GM18858 (cell line): Measurements from ENCODE around the gene UNC13D.
"Not testable (repeated sequence)": the region's sequence is repeated elsewhere in the genome, so short reads cannot be mapped to it uniquely, and the experiment has no call there.

Experiments
- ATAC-seq: cut with Tn5 transposase; IDR thresholded peaks from one replicate; pipeline ENCODE4 v1.9.1; 2021; ENCODE audit not compliant: unreplicated experiment

The UNC13D gene

DNA sequence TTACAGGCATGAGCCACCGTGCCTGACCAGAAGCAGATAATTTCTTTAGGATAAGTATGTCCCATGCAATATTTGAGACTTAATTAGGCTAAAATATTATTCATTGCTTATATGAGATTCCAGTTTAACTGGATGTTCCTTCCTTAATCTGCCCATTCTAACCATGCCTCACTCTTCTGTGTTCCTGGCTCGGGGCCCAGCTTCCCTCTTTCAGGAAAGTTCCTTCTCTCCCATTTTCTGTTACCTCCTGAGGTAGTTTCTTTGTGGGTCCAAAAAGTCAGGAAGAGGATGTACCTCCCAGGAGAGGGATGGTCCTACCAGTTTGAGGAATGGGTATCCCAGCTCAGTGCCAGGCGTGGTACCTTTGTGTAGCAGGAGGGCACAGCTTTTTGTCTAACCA is 36.3 kb downstream of the UNC13D start:
- no peak for ATAC-seq

DNA sequence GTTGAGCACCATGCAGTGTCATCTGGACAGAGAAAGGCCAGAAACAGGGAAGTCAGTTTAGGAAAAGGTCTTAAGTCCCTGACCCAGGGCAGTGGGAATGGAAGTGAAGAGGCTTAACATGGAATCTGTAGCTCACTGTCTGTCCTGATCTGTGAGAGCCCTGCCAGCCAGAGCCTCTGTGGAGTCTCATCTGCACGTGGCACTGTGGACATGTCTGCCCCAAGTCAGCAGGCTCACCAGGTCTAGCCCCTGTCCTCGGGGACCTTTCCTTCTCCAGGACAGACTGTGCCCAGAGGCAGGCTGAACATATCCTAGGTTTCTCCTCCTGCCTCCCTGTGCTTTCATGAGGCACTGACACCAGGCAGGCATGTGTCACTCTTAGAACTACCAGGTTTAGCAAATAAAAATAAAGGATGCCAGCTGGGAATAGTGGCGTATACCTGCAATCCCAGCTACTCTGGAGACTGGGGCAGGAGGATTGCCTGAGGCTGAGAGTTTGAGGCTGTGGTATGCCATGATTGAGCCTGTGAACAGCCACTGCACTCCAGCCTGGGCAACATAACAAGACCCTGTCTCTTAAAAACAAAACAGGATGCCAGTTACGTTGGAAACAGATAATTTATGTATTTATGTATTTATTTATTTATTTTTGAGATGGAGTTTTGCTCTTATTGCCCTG is 37.2 kb downstream of the UNC13D start:
- ATAC-seq: no peak

DNA sequence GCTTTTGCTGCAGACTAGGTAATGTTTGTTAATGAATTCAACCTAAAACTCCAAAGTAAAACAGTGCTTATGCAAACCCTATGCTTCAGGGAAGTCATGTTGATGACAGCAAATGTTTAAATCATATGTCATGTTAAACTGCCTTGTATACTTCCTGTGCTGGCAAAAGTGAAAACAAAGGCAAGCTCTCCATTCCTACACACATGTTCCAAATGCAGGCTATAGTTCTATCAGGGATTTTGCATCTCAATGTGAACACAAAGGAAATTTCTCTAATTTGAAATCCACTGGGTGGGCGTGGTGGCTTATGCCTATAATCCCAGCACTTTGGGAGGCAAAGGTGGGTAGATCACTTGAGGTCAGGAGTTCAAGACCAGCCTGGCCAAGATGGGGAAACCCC is 40.3 kb downstream of the UNC13D start:
- ATAC-seq: no peak

DNA sequence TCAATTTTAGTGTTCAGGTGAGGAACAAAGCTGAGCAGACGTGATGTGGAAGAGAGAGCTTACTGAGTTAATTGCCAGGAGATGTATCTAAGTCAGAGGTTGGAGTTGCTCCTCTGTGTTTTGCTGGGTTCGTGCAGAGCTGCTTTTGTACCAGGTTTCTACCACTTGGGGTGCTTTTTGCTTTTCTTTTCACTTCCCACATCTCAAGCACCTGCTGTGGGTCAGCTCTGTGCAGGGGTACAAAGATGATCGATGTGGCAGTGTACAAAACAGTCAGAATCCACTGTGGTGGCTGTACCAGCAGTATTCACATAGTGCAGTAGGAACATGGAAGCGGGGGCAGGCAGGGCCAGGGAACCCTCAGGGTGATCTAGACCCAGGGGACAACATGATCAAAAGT is 44.8 kb downstream of the UNC13D start:
- ATAC-seq: no peak

DNA sequence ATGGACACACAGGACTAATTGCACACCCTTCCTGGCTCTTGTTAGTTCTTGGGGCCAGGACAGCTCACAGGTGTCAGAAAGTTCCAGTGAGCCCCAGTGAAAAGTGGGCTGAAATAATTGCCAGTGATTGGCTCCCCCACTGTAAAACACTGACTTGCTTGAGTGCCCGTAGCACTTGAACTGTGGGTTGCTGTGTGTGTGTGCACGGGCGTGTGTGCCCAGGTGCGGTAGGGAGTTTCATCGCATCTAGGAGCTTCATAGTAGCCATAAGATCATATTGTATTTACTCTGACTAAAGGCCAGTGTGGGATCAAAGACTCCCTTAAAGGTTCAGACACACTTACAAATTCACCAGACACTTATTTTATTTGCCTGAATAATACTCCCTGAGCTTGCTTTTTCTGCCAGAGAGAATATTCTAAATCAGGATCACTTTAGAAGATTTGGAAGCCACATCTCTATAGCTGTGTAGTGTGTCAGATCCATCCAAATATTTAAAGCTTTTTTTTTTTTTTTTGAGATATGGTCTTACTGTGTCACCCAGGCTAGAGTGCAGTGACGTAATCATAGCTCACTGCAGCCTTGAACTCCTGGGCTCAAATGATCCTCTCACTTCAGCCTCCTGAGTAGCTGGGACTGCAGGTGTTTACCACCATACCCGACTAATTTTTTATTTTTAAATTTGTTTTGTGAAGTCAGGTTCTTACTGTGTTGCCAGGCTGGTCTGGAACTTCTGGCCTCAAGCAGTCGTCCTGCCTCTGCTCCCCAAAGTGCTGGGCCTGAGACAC is 48.2 kb downstream of the UNC13D start:
- no peak for ATAC-seq

DNA sequence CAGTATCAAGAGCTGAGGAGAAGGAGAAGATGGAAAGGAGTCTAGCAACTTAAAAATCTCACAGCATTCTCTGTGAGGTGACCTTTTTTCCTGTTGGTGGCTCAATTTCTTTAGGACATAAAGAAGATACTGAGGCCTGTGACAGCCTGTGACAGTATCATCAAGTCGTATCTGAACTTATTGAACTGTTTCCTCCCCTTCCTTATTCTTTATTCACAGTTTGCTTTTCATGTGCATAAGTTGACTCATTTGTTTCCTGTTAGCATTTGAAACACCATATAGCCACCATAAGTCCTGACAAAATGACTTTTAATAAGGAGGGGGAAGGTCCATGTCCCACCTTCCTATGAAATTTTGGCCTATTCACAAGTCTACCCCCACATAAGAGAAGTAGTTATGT is 50.7 kb downstream of the UNC13D start:
- no peak for ATAC-seq

DNA sequence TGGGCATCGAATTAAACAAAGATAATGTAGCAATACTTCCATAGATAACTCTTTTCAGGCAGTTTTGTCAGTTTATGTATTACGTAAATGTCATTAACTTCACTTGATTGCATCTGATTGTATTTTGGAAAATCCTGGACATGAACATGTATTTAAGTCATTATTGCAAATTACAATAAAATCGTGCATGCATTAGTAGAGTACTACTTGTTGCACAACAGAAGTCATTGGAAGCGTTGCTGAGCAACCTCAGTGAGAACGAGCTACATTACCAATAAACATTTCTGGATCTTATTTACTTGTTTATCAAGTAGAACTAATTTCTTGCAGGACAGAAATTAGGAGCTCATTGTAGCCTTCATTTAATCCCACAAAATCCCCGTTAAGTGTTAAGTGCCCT is 53.0 kb downstream of the UNC13D start:
- no peak for ATAC-seq

DNA sequence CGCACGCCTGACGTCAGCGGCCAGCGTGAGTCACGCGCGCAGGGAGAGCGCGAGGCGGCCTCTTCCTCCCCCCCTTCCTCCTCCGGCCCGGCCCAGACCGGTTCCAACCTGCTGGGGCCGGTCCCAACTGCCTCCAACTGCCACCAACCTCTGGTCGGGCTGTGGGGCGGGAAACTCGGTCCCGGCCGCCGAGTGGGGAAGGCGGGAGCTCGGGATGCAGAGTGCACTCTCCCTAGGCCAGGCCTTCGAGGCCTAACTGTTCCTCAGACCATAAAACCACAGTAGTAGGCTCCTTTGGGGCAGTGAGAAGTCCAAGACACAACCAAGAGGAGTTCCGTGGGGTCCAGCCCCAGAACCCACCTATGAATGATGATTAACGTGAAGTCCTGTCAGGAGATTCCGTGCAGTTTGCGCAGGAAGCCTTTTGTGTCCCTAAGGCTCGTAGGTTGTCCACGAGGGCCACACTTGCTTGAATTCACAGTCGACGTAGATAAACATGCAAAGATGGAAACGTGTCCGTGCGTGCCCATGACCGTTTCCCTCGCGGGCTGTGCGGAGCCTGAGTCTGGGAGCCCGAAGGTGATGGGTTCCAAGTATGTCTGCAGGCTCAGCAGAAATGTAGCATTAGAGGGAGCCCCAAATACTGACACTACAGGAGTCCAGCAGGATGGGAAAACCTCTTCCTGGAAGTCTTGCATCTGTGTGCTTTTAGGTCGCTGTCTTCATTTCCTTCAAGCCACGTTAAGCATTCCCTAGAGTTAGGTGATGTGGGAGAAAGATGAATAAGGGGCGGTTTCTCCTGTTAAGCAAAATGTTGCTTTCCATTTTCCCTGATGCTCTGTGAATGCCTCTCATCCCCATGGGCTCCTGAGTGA is 59.0 kb downstream of the UNC13D start:
- peak; percentile 28 for ATAC-seq

DNA sequence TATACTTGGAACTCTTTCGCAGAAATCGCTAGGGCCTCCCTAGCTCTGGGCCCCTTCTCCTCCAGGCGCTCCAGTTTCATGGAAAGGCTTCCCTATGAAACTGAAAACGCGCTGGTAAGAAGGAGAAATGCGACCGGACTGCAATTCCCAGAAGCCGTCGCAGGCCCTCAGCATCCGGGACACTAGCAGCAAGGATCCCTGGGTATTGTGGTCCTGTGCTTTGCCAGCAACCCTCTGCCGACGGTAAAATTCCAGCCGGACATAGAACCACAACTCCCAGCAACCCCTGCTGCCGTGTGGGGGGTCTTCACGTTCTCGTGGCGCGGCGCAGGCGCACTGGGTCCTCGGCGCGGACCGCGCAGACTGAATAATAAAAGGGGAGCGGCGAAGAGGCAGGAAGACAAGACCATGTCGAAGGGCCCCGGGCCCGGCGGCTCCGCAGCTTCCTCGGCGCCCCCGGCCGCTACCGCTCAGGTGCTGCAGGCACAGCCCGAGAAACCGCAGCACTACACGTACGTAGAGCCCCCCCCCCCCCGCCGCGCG is 59.7 kb downstream of the UNC13D start, which contains the start of gene UNK:
Gene UNK, plus strand, starts transcription at position 334 of the 543 bp plus-strand sequence. Its CDS starts 75 bp downstream, at position 409.
- peak; percentile 30 for ATAC-seq

DNA sequence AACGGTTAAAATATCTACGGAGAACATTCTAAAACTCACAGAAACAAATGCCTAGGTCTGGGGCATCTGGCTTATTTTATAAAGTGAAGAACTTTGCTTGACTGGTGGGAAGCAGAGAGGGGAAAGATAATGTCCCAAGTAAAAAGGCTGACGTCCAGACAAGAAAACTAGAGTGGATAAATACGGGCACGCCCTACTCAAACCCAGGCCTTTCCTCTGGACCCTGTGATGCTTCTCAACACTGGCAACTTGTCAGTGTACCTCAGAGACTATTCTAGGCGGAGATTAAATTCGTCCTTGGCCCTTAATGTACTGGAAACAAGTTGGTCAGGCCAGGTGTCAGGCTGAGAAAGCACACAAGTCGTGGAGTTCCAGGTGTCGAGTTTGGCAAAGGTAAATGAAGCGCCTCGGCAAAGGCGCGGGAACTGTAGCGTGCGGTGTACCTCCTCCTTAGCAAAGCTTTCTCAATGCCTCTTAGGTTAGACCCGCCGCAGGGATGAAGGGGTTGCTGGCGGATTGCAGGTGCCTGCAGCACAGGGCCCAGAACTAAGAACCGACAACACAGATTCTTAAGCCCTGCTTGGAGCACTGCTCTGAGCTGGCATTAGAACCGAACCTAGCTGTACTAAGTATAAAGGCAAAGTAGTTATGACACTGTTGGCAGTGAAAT is 60.3 kb downstream of the UNC13D start:
- no peak for ATAC-seq

DNA sequence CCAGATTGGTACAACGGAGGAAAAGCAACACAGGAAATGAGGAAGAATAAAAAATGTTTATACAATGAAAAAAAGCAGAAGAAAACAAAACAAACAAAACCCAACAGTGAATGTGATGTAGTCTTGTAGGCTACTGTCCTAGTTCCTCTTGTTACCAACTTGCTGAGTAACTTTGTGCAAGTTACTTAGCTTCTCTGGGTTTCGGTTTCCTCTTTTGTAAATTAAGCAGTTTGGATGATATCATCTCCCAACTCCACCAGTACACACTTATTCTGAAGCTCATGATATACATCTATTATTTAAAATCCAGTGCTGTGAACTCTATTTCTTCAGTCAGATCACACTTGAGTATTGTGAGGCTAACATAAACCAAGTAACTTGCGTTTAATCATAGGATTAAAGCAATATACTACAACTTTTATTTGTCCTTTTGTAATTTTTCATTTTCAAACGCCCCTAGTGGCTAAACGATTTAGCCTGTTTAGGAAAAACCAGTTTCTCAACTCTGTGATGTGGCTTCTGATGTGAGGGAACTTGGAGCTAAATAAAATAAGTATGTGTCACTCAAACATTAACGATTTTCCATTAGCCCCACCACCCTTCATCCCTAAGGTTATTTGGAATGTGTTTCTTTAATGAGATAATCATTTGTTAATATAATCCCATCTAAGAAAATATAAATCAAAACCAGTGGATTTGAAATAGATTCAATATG is 61.0 kb downstream of the UNC13D start:
- ATAC-seq: no peak

DNA sequence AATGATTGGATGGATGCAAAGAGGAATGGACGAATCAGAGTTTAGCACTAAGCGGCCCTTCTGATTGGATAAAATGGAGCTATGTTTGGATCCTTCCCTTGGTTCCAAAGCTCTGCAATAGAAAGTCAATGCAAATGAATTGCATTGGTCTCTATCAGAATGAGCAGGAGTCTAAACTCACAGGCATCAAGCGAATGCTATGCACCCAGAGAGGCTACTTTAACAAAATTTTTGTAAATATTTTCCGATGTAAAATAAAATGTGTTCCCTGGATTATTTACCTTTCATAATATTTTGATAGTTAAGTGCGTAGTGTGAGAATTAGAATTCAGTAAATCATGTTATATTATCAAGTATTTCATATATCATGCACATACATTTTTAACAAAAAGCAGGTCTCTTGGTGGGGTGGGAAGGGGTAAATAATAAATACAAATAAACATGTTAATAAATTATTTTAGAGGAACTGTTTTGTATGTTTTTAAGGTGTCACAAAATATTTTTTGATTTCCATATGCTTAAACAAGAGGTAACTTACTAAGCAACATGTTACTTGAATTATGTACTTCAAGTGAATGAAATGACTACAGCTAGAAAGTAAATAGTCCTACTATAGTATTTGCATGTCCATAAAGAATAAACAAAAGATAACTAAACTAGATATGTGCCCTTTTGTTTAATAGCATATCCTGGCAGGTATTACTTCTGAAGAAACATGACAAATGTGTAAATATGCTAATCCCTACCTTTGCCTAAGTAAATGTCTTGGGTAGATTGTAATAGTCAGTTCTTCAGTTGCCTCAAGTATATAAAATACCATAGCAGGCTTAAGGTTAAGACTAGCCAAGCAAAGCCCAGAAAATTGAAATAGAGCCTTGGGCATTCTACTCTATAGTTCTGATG is 64.0 kb downstream of the UNC13D start:
- no peak for ATAC-seq

DNA sequence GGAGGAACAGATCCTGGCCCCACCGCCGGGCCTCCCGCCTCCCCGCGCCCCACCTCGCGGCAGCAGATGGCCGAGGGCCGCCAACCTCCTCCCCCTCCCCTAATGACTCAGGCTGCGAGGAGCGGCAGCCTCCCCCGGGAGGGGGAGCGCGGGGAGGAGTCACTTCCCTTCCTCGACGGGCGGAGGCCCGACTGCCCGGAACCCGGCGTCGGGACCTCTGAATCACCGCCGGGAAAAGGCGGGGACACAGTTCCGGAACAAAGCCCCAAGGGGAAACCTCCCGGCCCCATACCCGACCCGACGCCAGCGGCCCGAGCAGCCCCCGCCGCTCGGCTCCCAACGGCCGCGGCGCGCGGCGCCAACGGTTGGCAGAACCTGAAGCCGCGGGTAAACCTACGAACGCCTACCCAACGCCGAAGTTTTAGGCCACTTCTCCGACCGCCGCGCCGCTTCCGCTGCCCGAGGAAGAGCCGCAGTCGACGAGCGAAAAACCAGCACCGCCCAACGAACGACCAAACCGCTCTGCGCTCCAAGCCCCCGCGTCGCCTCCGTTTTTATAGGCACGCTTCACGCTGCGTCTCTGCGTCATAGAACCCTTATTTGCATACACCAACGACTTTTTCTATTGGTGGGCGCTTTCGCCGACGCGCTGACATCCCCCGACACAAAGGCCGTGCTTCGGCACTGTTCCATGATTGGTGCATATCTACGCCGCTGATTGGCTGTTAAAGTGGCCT is 64.8 kb downstream of the UNC13D start:
- peak; percentile 60 for ATAC-seq

DNA sequence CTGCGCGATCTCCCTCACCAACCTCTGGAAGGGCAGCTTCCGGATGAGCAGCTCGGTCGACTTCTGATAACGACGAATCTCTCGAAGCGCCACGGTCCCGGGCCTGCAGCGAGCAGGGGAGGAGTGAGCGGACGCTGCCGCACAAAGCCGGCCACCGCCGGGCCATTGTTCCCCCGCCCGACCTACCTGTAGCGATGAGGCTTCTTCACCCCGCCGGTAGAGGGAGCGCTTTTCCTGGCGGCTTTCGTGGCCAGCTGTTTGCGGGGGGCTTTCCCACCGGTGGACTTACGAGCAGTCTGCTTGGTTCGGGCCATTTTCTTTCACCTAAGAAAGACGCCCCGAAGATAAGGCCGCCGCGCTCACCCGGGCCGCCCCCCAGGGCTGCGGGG is 65.3 kb downstream of the UNC13D start:
- no peak for ATAC-seq

DNA sequence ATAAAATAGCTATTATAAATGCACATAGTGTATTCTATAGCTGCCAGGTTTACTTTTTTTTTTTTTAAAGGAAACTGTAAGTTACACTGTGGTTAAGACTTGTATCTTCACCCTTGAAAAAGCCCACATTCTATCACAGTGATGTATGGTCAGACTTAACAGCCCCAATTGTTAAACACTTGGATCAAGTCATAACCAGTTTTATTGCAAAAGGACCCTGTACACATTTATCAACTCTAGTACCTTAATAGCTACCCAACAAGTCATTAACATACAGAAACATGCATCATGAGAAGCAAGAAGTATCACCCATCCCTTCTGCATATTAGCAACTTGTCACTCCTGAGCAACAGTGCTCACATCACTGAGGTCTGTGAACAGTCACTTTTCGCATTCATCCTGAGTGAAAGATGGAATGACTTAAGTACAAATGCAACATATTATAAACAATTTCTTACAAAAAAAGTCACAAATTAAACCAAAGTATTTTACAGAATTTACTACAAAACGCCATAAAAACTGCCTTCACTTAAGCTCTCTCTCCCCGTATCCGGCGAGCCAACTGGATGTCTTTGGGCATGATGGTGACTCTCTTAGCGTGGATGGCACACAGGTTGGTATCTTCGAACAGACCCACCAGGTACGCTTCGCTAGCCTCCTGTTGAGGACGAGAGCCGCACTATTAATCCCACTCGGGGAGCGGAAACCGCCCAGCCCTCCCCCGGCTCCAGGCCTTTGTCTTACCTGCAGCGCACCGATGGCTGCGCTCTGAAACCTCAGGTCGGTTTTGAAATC is 65.9 kb downstream of the UNC13D start:
- not testable (repeated sequence) for ATAC-seq

DNA sequence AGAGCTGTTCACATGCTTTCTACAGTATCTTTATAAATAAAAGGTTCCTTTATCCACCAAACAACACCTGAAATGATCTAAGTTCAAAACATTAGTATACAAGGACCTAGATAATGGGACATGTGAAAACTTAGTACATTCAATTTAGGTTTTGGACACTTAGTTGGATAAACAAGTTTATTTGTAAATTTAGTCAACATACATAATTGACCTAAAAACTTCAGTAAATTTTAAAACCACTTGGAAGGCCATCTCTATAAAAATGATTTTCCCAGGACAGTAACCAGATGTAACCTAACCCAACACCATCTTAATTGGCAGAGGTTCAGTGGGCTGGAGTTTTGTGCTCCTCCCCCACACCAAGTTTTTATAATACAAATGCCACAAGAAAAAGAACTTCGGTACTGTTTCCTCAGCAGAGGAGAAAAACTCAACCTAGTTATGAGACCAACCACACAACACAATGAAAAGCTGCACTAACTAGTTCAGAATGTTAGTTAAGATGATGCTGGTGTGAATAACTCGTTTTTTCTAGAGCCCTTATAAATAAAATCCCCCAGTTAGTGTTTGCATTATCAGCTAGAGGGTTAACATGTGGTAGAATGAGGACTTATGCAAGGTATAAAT is 66.8 kb downstream of the UNC13D start:
- no peak for ATAC-seq
